Endothelial cell of umbilical vein (primary cell): ENCODE data around the gene ZCCHC14. TPM values are rescaled to one million over a fixed set of nuclear protein-coding genes. Genes with fewer than 3 reads are reported as not detected.

Experiments used
- BruUV-seq: library from RNA; stranded (reverse); fragments of 400-500 nt; replicated peaks from 2 replicates; lab custom pipeline; 2021; lab: Mats Ljungman, UMichigan
- CTCF ChIA-PET: fragments of 300-600, 350-600 bp; sonication (Branson Sonifier 250); formaldehyde crosslinking; loops from one replicate; lab custom pipeline; 2021; ENCODE audit warnings: antibody characterized with exemption, inconsistent platforms; lab: Charles Lee
- POLR2A ChIA-PET: fragments of 300-600, 350-600 bp; sonication (Branson Sonifier 250); formaldehyde crosslinking; loops from one replicate; lab custom pipeline; 2021; ENCODE audit warnings: antibody characterized with exemption, inconsistent platforms; lab: Charles Lee
- DNase-seq: peaks from one replicate; pipeline ENCODE4 v3.0.0-alpha.2; 2011; ENCODE audit warnings: low read depth, low spot score
- FAIRE-seq: peaks from 2 replicates; lab custom pipeline; 2011; peaks lifted over from hg19 to GRCh38; lab: Jason Lieb, UNC
- H2AFZ ChIP-seq: 2 replicates; pipeline ENCODE4 v1.6.0; 2012; ENCODE audit warnings: low read depth, low read length, control low read depth, inconsistent platforms
- H3K27ac ChIP-seq: 2 replicates; pipeline ENCODE4 v1.5.1; 2011; ENCODE audit warnings: low read depth, mild to moderate bottlenecking, control low read depth, low read length, moderate library complexity; ENCODE audit not compliant: insufficient read depth
- H3K27me3 ChIP-seq, 2 experiments: 2 replicates each; pipeline versions ENCODE4 v1.6.0 to v1.6.1; 2011; ENCODE audit warnings: low read length in 2 of 2, mixed read lengths in 1 of 2; ENCODE audit not compliant: control insufficient read depth in 2 of 2, insufficient read depth in 2 of 2
- H3K36me3 ChIP-seq, 2 experiments: 2 replicates in 1 of 2; 3 replicates in 1 of 2; pipeline ENCODE4 v1.5.1; 2011; ENCODE audit warnings: low read length in 2 of 2, mild to moderate bottlenecking in 1 of 2, moderate library complexity in 1 of 2; ENCODE audit not compliant: control insufficient read depth in 2 of 2, insufficient read depth in 2 of 2; ENCODE audit errors: extremely low read depth in 1 of 2
- H3K4me1 ChIP-seq: 3 replicates; pipeline ENCODE4 v1.5.1; 2011; ENCODE audit warnings: mild to moderate bottlenecking, low read length; ENCODE audit not compliant: control insufficient read depth, insufficient read depth; ENCODE audit errors: extremely low read depth
- H3K4me2 ChIP-seq: 2 replicates; pipeline ENCODE4 v1.6.1; 2011; ENCODE audit warnings: low read length, control low read depth, mixed read lengths; ENCODE audit not compliant: insufficient read depth
- H3K4me3 ChIP-seq, 3 experiments: fragments of 200-600 bp in 1 of 3; sonication (generic), shearing (Covaris generic) in 1 of 3; replicated peaks in 1 of 3; 2 replicates each; pipeline ENCODE4 v1.5.1; 2011 to 2016; ENCODE audit warnings: control low read depth in 3 of 3, low read length in 3 of 3, mild to moderate bottlenecking in 2 of 3, inconsistent platforms in 1 of 3, low read depth in 1 of 3, moderate library complexity in 1 of 3; ENCODE audit not compliant: insufficient read depth in 1 of 3
- H3K79me2 ChIP-seq: 2 replicates; pipeline ENCODE4 v1.6.0; 2012; ENCODE audit warnings: low read length, inconsistent platforms; ENCODE audit not compliant: control insufficient read depth, insufficient read depth
- H3K9ac ChIP-seq: replicated peaks from 2 replicates; pipeline ENCODE3; 2011; ENCODE audit warnings: low read length, control low read depth; ENCODE audit not compliant: insufficient read depth; ENCODE audit errors: extremely low read depth
- H3K9me1 ChIP-seq: replicated peaks from 3 replicates; pipeline ENCODE4 v1.6.0; 2011; ENCODE audit warnings: mild to moderate bottlenecking, low read length; ENCODE audit not compliant: control insufficient read depth, insufficient read depth; ENCODE audit errors: extremely low read depth
- H3K9me3 ChIP-seq: replicated peaks from 2 replicates; pipeline ENCODE4 v1.5.1; 2012; ENCODE audit warnings: low read length, inconsistent platforms; ENCODE audit not compliant: control insufficient read depth, insufficient read depth
- H4K20me1 ChIP-seq: replicated peaks from 2 replicates; pipeline ENCODE3; 2011; ENCODE audit warnings: mild to moderate bottlenecking, low read length; ENCODE audit not compliant: control insufficient read depth, insufficient read depth; ENCODE audit errors: extremely low read depth
- CTCF ChIP-seq, 2 donors: IDR thresholded peaks; 1 replicate in 1 of 2; 2 replicates in 1 of 2; pipeline ENCODE4 v1.5.1; 2011; ENCODE audit warnings: low read length in 2 of 2, mild to moderate bottlenecking in 2 of 2, moderate library complexity in 2 of 2, control low read depth in 1 of 2, inconsistent platforms in 1 of 2, low read depth in 1 of 2; ENCODE audit not compliant: insufficient read depth in 1 of 2; ENCODE audit errors: extremely low read depth in 1 of 2
- EZH2 ChIP-seq: IDR thresholded peaks from 2 replicates; pipeline ENCODE4 v1.6.1; 2012; ENCODE audit warnings: borderline replicate concordance, low read depth, mild to moderate bottlenecking, moderate library complexity, low read length, inconsistent platforms; ENCODE audit not compliant: severe bottlenecking
- FOS ChIP-seq: IDR thresholded peaks from 2 replicates; pipeline ENCODE4 v1.6.1; 2011; ENCODE audit warnings: mild to moderate bottlenecking, low read length, moderate library complexity, borderline replicate concordance; ENCODE audit not compliant: insufficient read depth
- GATA2 ChIP-seq: IDR thresholded peaks from 2 replicates; pipeline ENCODE4 v1.7.0; 2011; ENCODE audit warnings: low read depth, mild to moderate bottlenecking, moderate library complexity, mixed read lengths, low read length; ENCODE audit not compliant: insufficient read length, insufficient read depth
- JUN ChIP-seq: IDR thresholded peaks from 2 replicates; pipeline ENCODE4 v1.6.1; 2011; ENCODE audit warnings: borderline replicate concordance, low read depth; ENCODE audit not compliant: insufficient read length, insufficient read depth
- MAX ChIP-seq: IDR thresholded peaks from 2 replicates; pipeline ENCODE4 v1.6.1; 2011; ENCODE audit not compliant: insufficient read depth, insufficient read length
- MYC ChIP-seq: IDR thresholded peaks from one replicate; pipeline ENCODE4 v1.6.1; 2011; ENCODE audit warnings: mild to moderate bottlenecking, low read depth, low read length
- POLR2A ChIP-seq: IDR thresholded peaks from 2 replicates; pipeline ENCODE4 v1.6.1; 2012; ENCODE audit warnings: low read depth, mild to moderate bottlenecking, control low read depth, low read length
- POLR2AphosphoS5 ChIP-seq: IDR thresholded peaks from 2 replicates; pipeline ENCODE4 v1.6.1; 2012; ENCODE audit warnings: low read depth, mild to moderate bottlenecking, control low read depth, low read length, moderate library complexity; ENCODE audit not compliant: insufficient read depth
- dilution Hi-C: fragments of 300-500 bp; cut with MboI; formaldehyde crosslinking; loops from one replicate; pipeline ENCODE4 v1.15.0; 2019; ENCODE audit warnings: low sequenced_read_pairs; ENCODE audit not compliant: extremely low pct_ligation_motif_present
- intact Hi-C: fragments of 100-400 bp; cut with micrococcal nuclease; formaldehyde crosslinking; loops from one replicate; pipeline ENCODE4 v1.10.0; 2022
- polyA plus RNA-seq, 4 experiments: library from polyadenylated mRNA; depleted of rRNA in 3 of 4; stranded (reverse) in 3 of 4; unstranded in 1 of 4; fragments of >200 nt; gene quantifications; 2 replicates each; pipeline versions ENCODE4 v1.2.1 to v1.2.3, GENCODE V29; 2011 to 2012; ENCODE audit warnings: missing spikeins in 1 of 4
- total RNA-seq: library from RNA; stranded (reverse); gene quantifications from 2 replicates; pipeline ENCODE4 v1.2.3, GENCODE V29; 2021

ZCCHC14 gene
- total and polyA plus RNA-seq, 2 donors (not counting 3 experiments of a cell fraction or from before 2014, with no cell fraction given): 9.5 to 30.9 TPM

- no peaks in the 10 kb centered on the region for H3K9me1 ChIP-seq
- no peak for TF ChIP-seq GATA2
- no peak for TF ChIP-seq FOS
- TF ChIP-seq POLR2AphosphoS5: no peak
- no peak for TF ChIP-seq CTCF (IDR thresholded peaks at IDR 0.05; ENCODE audit: extremely low read depth in 1 of 2, insufficient read depth in 1 of 2, low read depth in 1 of 2, low read length in 2 of 2)
- no peak for TF ChIP-seq MYC
- TF ChIP-seq MAX: no peak
- TF ChIP-seq JUN: no peak
- no peak for TF ChIP-seq POLR2A
- no peak for TF ChIP-seq EZH2
- FAIRE-seq (no peak), DNase-seq (no peak)
- CTCF ChIA-PET: interaction anchor here (0.9 kb wide), 1 partner anchor 10 kb away, joined by 3 read pairs; no protein-coding TSS in a partner anchor
- dilution Hi-C loops: no loop called here
- H3K27ac ChIP-seq: no peak overlapping the region
- intact Hi-C loops: no loop called here
- no peaks in the 10 kb centered on the region for H4K20me1 ChIP-seq
- no peak overlapping the region for H3K9ac ChIP-seq
- H3K4me1 ChIP-seq: no peaks in the 10 kb centered on the region
- H2AFZ ChIP-seq: no peak overlapping the region
- no peaks in the 10 kb centered on the region for H3K27me3 ChIP-seq
- H3K79me2 ChIP-seq: no peaks in the 10 kb centered on the region
- peaks cover 3 to 22% of the 10 kb centered on the region in 2 experiments for H3K36me3 ChIP-seq
- POLR2A ChIA-PET: no interaction called here
- no peaks in the 10 kb centered on the region for H3K9me3 ChIP-seq
- no peak overlapping the region for H3K4me2 ChIP-seq
- no TSS peak for BruUV-seq
- no peak overlapping the region for H3K4me3 ChIP-seq
These were observed 66.2 kb downstream of the ZCCHC14 start for GRCh38 chr16:87426423-87427215.
